Caco-2 (cell line): ENCODE data around the gene FAAP100. TPM values are rescaled to one million over a fixed set of nuclear protein-coding genes. Genes with fewer than 3 reads are reported as not detected.

Experiments used
- BruUV-seq: library from RNA; stranded (reverse); fragments of 400-500 nt; replicated peaks from 2 replicates; lab custom pipeline; 2021; lab: Mats Ljungman, UMichigan
- CTCF ChIA-PET: fragments of 300-600 bp; sonication (Branson Sonifier 250); formaldehyde crosslinking; loops from one replicate; lab custom pipeline; 2022; ENCODE audit warnings: antibody characterized with exemption; lab: Charles Lee
- POLR2A ChIA-PET: fragments of 300-600 bp; sonication (Branson Sonifier 250); formaldehyde crosslinking; loops from one replicate; lab custom pipeline; 2022; ENCODE audit warnings: antibody characterized with exemption; lab: Charles Lee
- DNase-seq, 2 experiments: peaks; one replicate each; pipeline versions ENCODE4 v3.0.0 to v3.0.0-alpha.2; 2020 to 2022
- H3K27me3 ChIP-seq: replicated peaks from 2 replicates; pipeline ENCODE4 v1.6.0; 2011; ENCODE audit warnings: low read length; ENCODE audit not compliant: control insufficient read depth, insufficient read depth
- H3K36me3 ChIP-seq: 2 replicates; pipeline ENCODE4 v1.5.1; 2011; ENCODE audit warnings: low read length; ENCODE audit not compliant: control insufficient read depth, insufficient read depth
- H3K4me1 ChIP-seq: fragments of 250-450 bp; sonication (Bioruptor Pico); 2 replicates; pipeline ENCODE4 v1.5.1; 2020; ENCODE audit warnings: mild to moderate bottlenecking
- H3K4me3 ChIP-seq: 2 replicates; pipeline ENCODE4 v1.5.1; 2011; ENCODE audit warnings: low read depth, mild to moderate bottlenecking, control low read depth, low read length
- H3K9me3 ChIP-seq: fragments of 250-450 bp; sonication (Bioruptor Pico); 2 replicates; pipeline ENCODE4 v1.5.1; 2020; ENCODE audit warnings: mild to moderate bottlenecking, moderate library complexity
- H3K27ac Mint-ChIP-seq: one replicate; pipeline ENCODE4 v1.8.0; 2022; ENCODE audit warnings: mixed read lengths; ENCODE audit not compliant: unreplicated experiment
- H3K27me3 Mint-ChIP-seq: one replicate; pipeline ENCODE4 v1.8.0; 2022; ENCODE audit warnings: mixed read lengths; ENCODE audit not compliant: insufficient read depth, unreplicated experiment
- H3K36me3 Mint-ChIP-seq: one replicate; pipeline ENCODE4 v1.8.0; 2022; ENCODE audit warnings: mild to moderate bottlenecking, mixed read lengths; ENCODE audit not compliant: insufficient read depth, unreplicated experiment
- H3K4me1 Mint-ChIP-seq: one replicate; pipeline ENCODE4 v1.8.0; 2022; ENCODE audit warnings: low read depth, mixed read lengths; ENCODE audit not compliant: unreplicated experiment
- H3K4me3 Mint-ChIP-seq: one replicate; pipeline ENCODE4 v1.8.0; 2022; ENCODE audit warnings: mild to moderate bottlenecking, moderate library complexity, mixed read lengths; ENCODE audit not compliant: unreplicated experiment
- H3K9me3 Mint-ChIP-seq: one replicate; pipeline ENCODE4 v1.8.0; 2022; ENCODE audit warnings: mixed read lengths; ENCODE audit not compliant: unreplicated experiment
- intact Hi-C: fragments of 100-400 bp; cut with micrococcal nuclease; formaldehyde crosslinking; loops from one replicate; pipeline ENCODE4 v1.10.0; 2022; ENCODE audit not compliant: unreplicated experiment
- total RNA-seq: library from RNA; stranded (reverse); gene quantifications from 2 replicates; pipeline ENCODE4 v1.2.3, GENCODE V29; 2022
- TF ChIP-seq, protein P1 (sequence below), 2 experiments: fragments of 200-600 bp in 1 of 2; IDR thresholded peaks; 1 replicate in 1 of 2; 2 replicates in 1 of 2; pipeline versions ENCODE4 v1.5.1 to v1.8.0; 2011 to 2022; ENCODE audit warnings: antibody characterized with exemption in 1 of 2, control low read depth in 1 of 2, inconsistent platforms in 1 of 2, low read depth in 1 of 2, low read length in 1 of 2, mild to moderate bottlenecking in 1 of 2, moderate library complexity in 1 of 2; ENCODE audit not compliant: insufficient read depth in 1 of 2, severe bottlenecking in 1 of 2, unreplicated experiment in 1 of 2

Gene FAAP100
- total RNA-seq, 1 experiment from 2014 or later: 38.5 TPM

DNA sequence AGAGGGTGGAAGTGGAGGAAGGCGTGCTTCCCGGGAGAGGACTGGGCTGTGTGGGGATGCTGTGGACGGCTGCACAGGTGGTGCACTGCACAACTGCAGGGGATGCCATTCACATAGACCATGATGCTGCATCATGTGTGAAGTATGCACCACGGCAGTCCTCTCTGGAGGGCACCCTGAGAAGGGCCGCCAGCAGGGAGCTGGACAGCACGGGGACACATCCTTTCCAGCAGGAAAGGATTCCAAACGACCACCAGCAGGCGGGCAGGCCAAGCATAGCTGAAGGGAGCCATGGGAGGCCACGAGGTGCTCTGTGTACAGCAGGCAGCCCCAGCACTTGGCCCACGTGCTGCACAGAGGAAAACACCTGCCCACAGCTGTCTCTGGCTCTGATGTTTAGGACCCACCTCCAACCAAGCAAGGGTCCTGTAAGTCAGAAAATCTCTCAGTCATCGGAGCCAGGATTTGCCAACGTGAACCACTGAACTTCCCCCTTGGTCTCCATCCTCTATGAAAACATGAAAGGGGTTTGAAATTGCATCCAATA, 49.6 kb downstream of the FAAP100 start:
- POLR2A ChIA-PET: interaction anchor here (0.6 kb wide), 1 partner anchor 10 kb away, joined by 3 read pairs; the partner anchor contains the start of gene ACTG1
- no peak overlapping the region for H3K27ac Mint-ChIP-seq
- TF ChIP-seq, protein P1, sequence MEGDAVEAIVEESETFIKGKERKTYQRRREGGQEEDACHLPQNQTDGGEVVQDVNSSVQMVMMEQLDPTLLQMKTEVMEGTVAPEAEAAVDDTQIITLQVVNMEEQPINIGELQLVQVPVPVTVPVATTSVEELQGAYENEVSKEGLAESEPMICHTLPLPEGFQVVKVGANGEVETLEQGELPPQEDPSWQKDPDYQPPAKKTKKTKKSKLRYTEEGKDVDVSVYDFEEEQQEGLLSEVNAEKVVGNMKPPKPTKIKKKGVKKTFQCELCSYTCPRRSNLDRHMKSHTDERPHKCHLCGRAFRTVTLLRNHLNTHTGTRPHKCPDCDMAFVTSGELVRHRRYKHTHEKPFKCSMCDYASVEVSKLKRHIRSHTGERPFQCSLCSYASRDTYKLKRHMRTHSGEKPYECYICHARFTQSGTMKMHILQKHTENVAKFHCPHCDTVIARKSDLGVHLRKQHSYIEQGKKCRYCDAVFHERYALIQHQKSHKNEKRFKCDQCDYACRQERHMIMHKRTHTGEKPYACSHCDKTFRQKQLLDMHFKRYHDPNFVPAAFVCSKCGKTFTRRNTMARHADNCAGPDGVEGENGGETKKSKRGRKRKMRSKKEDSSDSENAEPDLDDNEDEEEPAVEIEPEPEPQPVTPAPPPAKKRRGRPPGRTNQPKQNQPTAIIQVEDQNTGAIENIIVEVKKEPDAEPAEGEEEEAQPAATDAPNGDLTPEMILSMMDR (IDR thresholded peaks at IDR 0.05; ENCODE audit: insufficient read depth in 1 of 2, low read depth in 1 of 2, low read length in 1 of 2, severe bottlenecking in 1 of 2, unreplicated experiment in 1 of 2): no peak
- no peaks in the 10 kb centered on the region for H3K27me3 Mint-ChIP-seq
- H3K27me3 ChIP-seq: no peaks in the 10 kb centered on the region
- no TSS peak for BruUV-seq
- no peak for DNase-seq
- H3K4me3 Mint-ChIP-seq: no peak overlapping the region
- H3K4me3 ChIP-seq: no peak overlapping the region
- CTCF ChIA-PET: no interaction called here
- H3K36me3 ChIP-seq: no peaks in the 10 kb centered on the region
- no peaks in the 10 kb centered on the region for H3K9me3 ChIP-seq
- peaks cover 36% of the 10 kb centered on the region for H3K36me3 Mint-ChIP-seq
- H3K4me1 Mint-ChIP-seq: peaks cover 6% of the 10 kb centered on the region
- H3K4me1 ChIP-seq: peaks cover 10% of the 10 kb centered on the region
- intact Hi-C loops: no loop called here
- no peaks in the 10 kb centered on the region for H3K9me3 Mint-ChIP-seq

DNA sequence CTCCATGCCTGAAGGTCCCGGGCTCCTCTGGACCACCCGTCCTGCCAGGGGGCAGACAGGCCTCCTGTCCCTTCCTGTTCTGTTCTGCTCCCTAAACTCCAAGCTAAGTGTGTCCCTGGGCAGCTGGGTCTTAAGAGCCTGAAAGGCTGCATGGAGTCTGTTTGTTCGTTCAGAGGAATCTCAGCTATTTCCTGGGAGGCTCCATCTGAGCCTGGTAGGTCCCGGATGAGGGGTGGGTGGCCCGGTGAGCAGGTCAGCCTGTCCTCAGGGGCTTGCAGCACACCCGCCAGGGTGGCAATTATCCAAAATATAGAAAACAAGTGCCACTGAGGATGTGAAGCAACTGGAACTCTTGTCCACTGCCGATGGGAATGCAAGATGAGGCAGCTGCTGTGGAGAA, 52.1 kb downstream of the FAAP100 start:
- Mint-ChIP-seq H3K27ac (peak overlapping the region; percentile 70), H3K27me3 (no peaks in the 10 kb centered on the region), H3K4me1 (peaks cover 9% of the 10 kb centered on the region), H3K9me3 (no peaks in the 10 kb centered on the region), H3K36me3 (peaks cover 24% of the 10 kb centered on the region), H3K4me3 (peak overlapping the region; percentile 22)
- H3K9me3 ChIP-seq: no peaks in the 10 kb centered on the region
- intact Hi-C loops: no loop called here
- no peaks in the 10 kb centered on the region for H3K27me3 ChIP-seq
- DNase-seq: peak in 1 of 2 experiments; percentile 55
- H3K4me3 ChIP-seq: no peak overlapping the region
- ChIA-PET CTCF (interaction anchor here (0.9 to 1.4 kb wide), 2 partner anchors 16 to 59 kb away, joined by 3 to 5 read pairs; no protein-coding TSS in a partner anchor), POLR2A (interaction anchor here (0.6 to 1.4 kb wide), 4 partner anchors 8 to 15 kb away, joined by 4 to 8 read pairs (median 6); partner anchors contain the start of gene ACTG1)
- H3K4me1 ChIP-seq: peaks cover 13% of the 10 kb centered on the region
- TF ChIP-seq, protein P1 (IDR thresholded peaks at IDR 0.05; ENCODE audit: insufficient read depth in 1 of 2, low read depth in 1 of 2, low read length in 1 of 2, severe bottlenecking in 1 of 2, unreplicated experiment in 1 of 2): no peak
- BruUV-seq: no TSS peak
- H3K36me3 ChIP-seq: no peaks in the 10 kb centered on the region

DNA sequence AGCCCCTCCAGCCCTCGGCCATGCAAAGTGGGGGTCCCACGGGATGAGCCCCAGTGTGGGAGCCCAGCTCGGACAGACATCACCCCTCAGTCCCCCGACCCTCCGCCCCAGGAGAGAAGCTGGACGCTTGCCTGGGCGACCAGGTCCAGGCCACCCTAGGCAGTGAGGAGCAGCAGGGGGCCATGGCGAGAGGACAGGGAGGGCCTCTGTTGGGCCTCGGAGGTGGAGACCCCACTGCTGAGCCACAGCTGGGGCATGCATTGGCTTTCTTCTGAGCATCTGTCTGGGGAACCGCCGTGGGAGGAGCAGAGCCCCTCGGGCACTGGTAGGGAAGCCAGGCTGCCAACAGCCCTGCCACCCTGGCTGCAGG, 52.6 kb downstream of the FAAP100 start:
- POLR2A ChIA-PET: interaction anchor here (0.9 to 1.4 kb wide), 3 partner anchors 8 to 14 kb away, joined by 5 to 8 read pairs (median 8); partner anchors contain the start of gene ACTG1
- no peak for DNase-seq
- CTCF ChIA-PET: interaction anchor here (0.6 to 1.4 kb wide), 3 partner anchors 15 to 59 kb away, joined by 3 to 5 read pairs (median 3); no protein-coding TSS in a partner anchor

More for the DNA sequence above, 52.6 kb downstream of the FAAP100 start:
- Histone ChIP-seq H3K4me3 (no peak overlapping the region), H3K36me3 (no peaks in the 10 kb centered on the region), H3K9me3 (no peaks in the 10 kb centered on the region), H3K27me3 (no peaks in the 10 kb centered on the region), H3K4me1 (peaks cover 14% of the 10 kb centered on the region)
- Mint-ChIP-seq H3K27me3 (no peaks in the 10 kb centered on the region), H3K4me1 (peaks cover 13% of the 10 kb centered on the region), H3K9me3 (no peaks in the 10 kb centered on the region), H3K27ac (peak overlapping the region; percentile 70), H3K4me3 (no peak overlapping the region), H3K36me3 (peaks cover 22% of the 10 kb centered on the region)
- TF ChIP-seq, protein P1 (IDR thresholded peaks at IDR 0.05; ENCODE audit: insufficient read depth in 1 of 2, low read depth in 1 of 2, low read length in 1 of 2, severe bottlenecking in 1 of 2, unreplicated experiment in 1 of 2): no peak
- BruUV-seq: no TSS peak
- intact Hi-C loops: no loop called here
